Prostate gland (tissue), 2 donors: ENCODE results near the gene SLK. TPM values are rescaled to one million over a fixed set of nuclear protein-coding genes. Genes with fewer than 3 reads are reported as not detected.

Source experiments
- DNase-seq: peaks from one replicate; pipeline ENCODE4 v3.0.0-alpha.2; 2019; ENCODE audit warnings: low spot score
- H3K27ac ChIP-seq, 2 donors: fragments of 200-600 bp; sonication (generic); 2 replicates each; pipeline ENCODE4 v1.5.1; 2017 to 2019
- H3K27me3 ChIP-seq: fragments of 200-600 bp; sonication (generic); replicated peaks from 2 replicates; pipeline ENCODE4 v1.5.1; 2019; ENCODE audit not compliant: insufficient read depth
- H3K36me3 ChIP-seq, 2 donors: fragments of 200-600 bp; sonication (generic); 1 replicate in 1 of 2; 2 replicates in 1 of 2; pipeline versions ENCODE4 v1.5.1 to v1.8.1; 2017 to 2019
- H3K4me1 ChIP-seq: fragments of 200-600 bp; sonication (generic); replicated peaks from 2 replicates; pipeline ENCODE4 v1.5.1; 2019
- H3K4me3 ChIP-seq, 2 donors: fragments of 200-600 bp; sonication (generic); 2 replicates each; pipeline ENCODE4 v1.5.1; 2017 to 2019
- H3K9me3 ChIP-seq: fragments of 200-600 bp; sonication (generic); 2 replicates; pipeline ENCODE4 v1.5.1; 2017
- POLR2A ChIP-seq: fragments of 450-650 bp; IDR thresholded peaks from one replicate; pipeline ENCODE4 v1.6.1; 2016; ENCODE audit warnings: antibody characterized with exemption, mild to moderate bottlenecking
- POLR2AphosphoS5 ChIP-seq: sonication (generic); formaldehyde crosslinking; IDR thresholded peaks from one replicate; pipeline ENCODE4 v1.6.1; 2017; ENCODE audit warnings: antibody characterized with exemption
- WGBS: methylation state at CpG from one replicate; pipeline ENCODE4 v1.1.5; 2018; 5-methylcytosine and 5-hydroxymethylcytosine counted together
- intact Hi-C: fragments of 100-400 bp; cut with DNase I; formaldehyde crosslinking; loops from one replicate; pipeline ENCODE4 v1.14.2; 2022
- total RNA-seq, 2 donors: library from RNA; depleted of rRNA; stranded (reverse); fragments of >200 nt; gene quantifications; one replicate each; pipeline ENCODE4 v1.1.0, GENCODE V29; 2016
- TF ChIP-seq, protein P1 (sequence below), 4 experiments: fragments of 200-600 bp in 2 of 4; fragments of 450-650 bp in 2 of 4; sonication (generic) in 2 of 4; IDR thresholded peaks; 1 replicate in 3 of 4; 2 replicates in 1 of 4; pipeline ENCODE4 v1.5.1; 2016 to 2019; ENCODE audit warnings: antibody characterized with exemption in 4 of 4, mild to moderate bottlenecking in 2 of 4, moderate library complexity in 2 of 4

The SLK gene
- total RNA-seq, 2 donors from 2014 or later: 30.7 to 55.8 TPM

DNA sequence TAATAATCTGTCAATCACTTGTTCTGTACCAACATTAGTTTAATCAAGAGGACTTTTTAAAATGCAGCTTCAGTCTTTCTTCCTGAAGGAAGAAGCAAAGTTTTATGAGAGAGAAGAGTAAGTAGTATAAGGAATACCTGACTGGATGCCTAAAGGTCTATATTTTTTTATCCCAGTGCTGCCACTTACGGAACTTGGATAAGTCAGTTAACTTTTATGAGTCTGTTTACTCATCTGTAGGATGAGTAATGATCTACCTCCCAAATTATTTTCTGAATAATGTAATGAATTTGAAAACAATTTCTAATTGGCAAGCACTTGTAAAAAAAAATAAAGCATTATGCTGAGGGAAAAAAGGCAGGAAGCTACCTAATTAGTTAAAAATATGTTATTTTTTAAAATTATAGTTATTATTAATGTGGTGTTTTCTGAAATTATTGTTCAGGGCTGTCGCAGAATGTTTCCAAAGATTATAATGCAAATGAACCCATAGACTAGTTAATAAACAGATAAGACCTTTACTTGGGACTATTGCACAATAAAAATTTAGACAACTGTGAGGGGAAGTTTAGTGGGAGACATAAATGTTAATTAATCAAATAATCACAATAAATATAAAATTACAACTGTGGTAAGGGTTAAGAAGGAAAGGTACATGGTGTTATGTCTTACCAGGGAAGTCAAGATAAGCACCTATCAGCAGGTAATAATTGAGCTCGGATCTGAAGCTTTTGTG lies 24.6 kb downstream of the SLK start:
- no peak for TF ChIP-seq POLR2A
- TF ChIP-seq POLR2AphosphoS5: no peak
- TF ChIP-seq, protein P1, sequence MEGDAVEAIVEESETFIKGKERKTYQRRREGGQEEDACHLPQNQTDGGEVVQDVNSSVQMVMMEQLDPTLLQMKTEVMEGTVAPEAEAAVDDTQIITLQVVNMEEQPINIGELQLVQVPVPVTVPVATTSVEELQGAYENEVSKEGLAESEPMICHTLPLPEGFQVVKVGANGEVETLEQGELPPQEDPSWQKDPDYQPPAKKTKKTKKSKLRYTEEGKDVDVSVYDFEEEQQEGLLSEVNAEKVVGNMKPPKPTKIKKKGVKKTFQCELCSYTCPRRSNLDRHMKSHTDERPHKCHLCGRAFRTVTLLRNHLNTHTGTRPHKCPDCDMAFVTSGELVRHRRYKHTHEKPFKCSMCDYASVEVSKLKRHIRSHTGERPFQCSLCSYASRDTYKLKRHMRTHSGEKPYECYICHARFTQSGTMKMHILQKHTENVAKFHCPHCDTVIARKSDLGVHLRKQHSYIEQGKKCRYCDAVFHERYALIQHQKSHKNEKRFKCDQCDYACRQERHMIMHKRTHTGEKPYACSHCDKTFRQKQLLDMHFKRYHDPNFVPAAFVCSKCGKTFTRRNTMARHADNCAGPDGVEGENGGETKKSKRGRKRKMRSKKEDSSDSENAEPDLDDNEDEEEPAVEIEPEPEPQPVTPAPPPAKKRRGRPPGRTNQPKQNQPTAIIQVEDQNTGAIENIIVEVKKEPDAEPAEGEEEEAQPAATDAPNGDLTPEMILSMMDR (IDR thresholded peaks at IDR 0.05): no peak
- H3K36me3 ChIP-seq: no peaks in the 10 kb centered on the region
- H3K27me3 ChIP-seq: no peaks in the 10 kb centered on the region
- 68% methylated on average over 3 of the region's 3 CpGs for WGBS
- intact Hi-C loops: no loop called here
- no peaks in the 10 kb centered on the region for H3K9me3 ChIP-seq
- no peak for DNase-seq
- H3K4me1 ChIP-seq: no peaks in the 10 kb centered on the region
- no peak overlapping the region for H3K27ac ChIP-seq
- H3K4me3 ChIP-seq: no peak overlapping the region

DNA sequence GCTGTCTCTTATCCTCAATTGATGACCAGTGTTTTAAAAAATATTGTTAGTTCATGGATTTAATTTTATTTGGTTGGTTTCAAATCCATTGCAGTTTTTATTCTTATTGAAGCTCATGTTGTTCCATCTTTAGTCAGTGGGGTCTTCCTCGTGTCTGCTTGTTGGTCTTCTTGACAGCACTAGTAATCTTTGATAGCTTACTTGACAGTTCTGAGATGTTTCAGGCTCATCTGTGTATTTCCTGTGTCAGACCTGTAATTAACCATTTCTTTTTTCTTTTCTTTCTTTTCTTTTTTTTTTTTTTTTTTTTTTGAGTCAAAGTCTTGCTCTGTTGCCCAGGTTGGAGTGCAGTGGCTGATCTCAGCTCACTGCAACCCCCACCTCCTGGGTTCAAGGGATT lies 28.2 kb downstream of the SLK start:
- H3K4me3 ChIP-seq: no peak overlapping the region
- no peak for DNase-seq
- TF ChIP-seq POLR2AphosphoS5: no peak
- TF ChIP-seq, protein P1 (IDR thresholded peaks at IDR 0.05): no peak
- no peak for TF ChIP-seq POLR2A
- no peak overlapping the region for H3K27ac ChIP-seq
- no peaks in the 10 kb centered on the region for H3K27me3 ChIP-seq
- H3K4me1 ChIP-seq: no peaks in the 10 kb centered on the region
- WGBS: 92% methylated on average over 1 of the region's 1 CpG
- intact Hi-C loops: no loop called here
- no peaks in the 10 kb centered on the region for H3K9me3 ChIP-seq
- H3K36me3 ChIP-seq: no peaks in the 10 kb centered on the region

- Histone ChIP-seq H3K27me3 (no peaks in the 10 kb centered on the region), H3K9me3 (no peaks in the 10 kb centered on the region), H3K4me3 (no peak overlapping the region), H3K4me1 (no peaks in the 10 kb centered on the region), H3K27ac (no peak overlapping the region), H3K36me3 (peaks cover 0 to 11% of the 10 kb centered on the region in 2 donors)
- WGBS: 96% methylated on average over 2 of the region's 2 CpGs
- DNase-seq: no peak
- intact Hi-C loops: no loop called here
- TF ChIP-seq POLR2A (no peak), POLR2AphosphoS5 (no peak)
- TF ChIP-seq, protein P1 (IDR thresholded peaks at IDR 0.05): no peak
Observed at GRCh38 chr10:103998805-103999204, 31.9 kb downstream of the SLK start.

DNA sequence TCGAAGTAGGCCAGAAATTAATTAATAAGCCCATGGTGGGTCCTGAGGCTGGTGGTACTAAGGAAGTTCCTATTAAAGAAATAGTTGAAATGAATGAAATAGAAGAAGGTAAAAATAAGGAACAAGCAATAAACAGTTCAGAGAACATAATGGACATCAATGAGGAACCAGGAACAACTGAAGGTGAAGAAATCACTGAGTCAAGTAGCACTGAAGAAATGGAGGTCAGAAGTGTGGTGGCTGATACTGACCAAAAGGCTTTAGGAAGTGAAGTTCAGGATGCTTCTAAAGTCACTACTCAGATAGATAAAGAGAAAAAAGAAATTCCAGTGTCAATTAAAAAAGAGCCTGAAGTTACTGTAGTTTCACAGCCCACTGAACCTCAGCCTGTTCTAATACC lies 36.0 kb downstream of the SLK start:
- TF ChIP-seq, protein P1 (IDR thresholded peaks at IDR 0.05): no peak
- TF ChIP-seq POLR2A (no peak), POLR2AphosphoS5 (no peak)
- WGBS: 97% methylated on average over 1 of the region's 1 CpG
- no peaks in the 10 kb centered on the region for H3K4me1 ChIP-seq
- no peaks in the 10 kb centered on the region for H3K27me3 ChIP-seq
- intact Hi-C loops: no loop called here
- peaks cover 0 to 11% of the 10 kb centered on the region in 2 donors for H3K36me3 ChIP-seq
- no peaks in the 10 kb centered on the region for H3K9me3 ChIP-seq
- DNase-seq: no peak
- H3K27ac ChIP-seq: no peak overlapping the region
- H3K4me3 ChIP-seq: no peak overlapping the region
